ENCODE measurements around the gene DNM3. TPM values are rescaled to one million over a fixed set of nuclear protein-coding genes. Genes with fewer than 3 reads are reported as not detected.

Gene DNM3
- total RNA-seq, 4 donors from 2014 or later = 2.7 to 4.5 (median 4.0) TPM

- TF ChIP-seq CTCF (IDR thresholded peaks at IDR 0.05) (no peak), POLR2A (IDR thresholded peaks at IDR 0.05) (no peak)
- no peak for DNase-seq (ENCODE audit: low spot score in 2 of 2)
- 95 to 96% methylated on average over 2 of the region's 2 CpGs for WGBS, 2 donors
- intact Hi-C loops (cut with DNase I; ENCODE audit: low total_unique reads) = no loop called here
- H3K4me3 ChIP-seq (ENCODE audit: low read depth, poor library complexity, severe bottlenecking) = no peak overlapping the region
Measured at GRCh38 chr1:172230526-172230925, 389.2 kb downstream of the DNM3 start.

- 95 to 97% methylated on average over 5 of the region's 5 CpGs for WGBS, 2 donors
- DNase-seq (ENCODE audit: low spot score in 2 of 2) = no peak
- no peak overlapping the region for H3K4me3 ChIP-seq (ENCODE audit: low read depth, poor library complexity, severe bottlenecking)
- no peak for TF ChIP-seq POLR2A (IDR thresholded peaks at IDR 0.05)
- TF ChIP-seq CTCF (IDR thresholded peaks at IDR 0.05) = no peak
- intact Hi-C loops (cut with DNase I; ENCODE audit: low total_unique reads) = no loop called here
Measured at GRCh38 chr1:172236958-172237357, 395.7 kb downstream of the DNM3 start.

- WGBS, 2 donors = 42 to 55% methylated on average over 1 of the region's 1 CpG
- H3K4me3 ChIP-seq (ENCODE audit: low read depth, poor library complexity, severe bottlenecking) = no peak overlapping the region
- DNase-seq (ENCODE audit: low spot score in 2 of 2) = no peak
- TF ChIP-seq CTCF (IDR thresholded peaks at IDR 0.05) (no peak), POLR2A (IDR thresholded peaks at IDR 0.05) (no peak)
- intact Hi-C loops (cut with DNase I; ENCODE audit: low total_unique reads) = no loop called here
Measured at GRCh38 chr1:172238158-172238557, 396.9 kb downstream of the DNM3 start.

- DNase-seq (ENCODE audit: low spot score in 2 of 2) = no peak
- TF ChIP-seq CTCF (IDR thresholded peaks at IDR 0.05) (no peak), POLR2A (IDR thresholded peaks at IDR 0.05) (no peak)
- intact Hi-C loops (cut with DNase I; ENCODE audit: low total_unique reads) = no loop called here
- 96 to 97% methylated on average over 2 of the region's 2 CpGs for WGBS, 2 donors
- no peak overlapping the region for H3K4me3 ChIP-seq (ENCODE audit: low read depth, poor library complexity, severe bottlenecking)
Measured at GRCh38 chr1:172238965-172239364, 397.7 kb downstream of the DNM3 start.

GRCh38 chr1:172239901-172240300, 398.6 kb downstream of the DNM3 start:
- intact Hi-C loops (cut with DNase I; ENCODE audit: low total_unique reads) = no loop called here
- DNase-seq (ENCODE audit: low spot score in 2 of 2) = no peak
- WGBS, 2 donors = 72 to 84% methylated on average over 2 of the region's 2 CpGs
- TF ChIP-seq POLR2A (IDR thresholded peaks at IDR 0.05) (no peak), CTCF (IDR thresholded peaks at IDR 0.05) (no peak)
- no peak overlapping the region for H3K4me3 ChIP-seq (ENCODE audit: low read depth, poor library complexity, severe bottlenecking)

- 27 to 36% methylated on average over 1 of the region's 1 CpG for WGBS, 2 donors
- no peak for DNase-seq (ENCODE audit: low spot score in 2 of 2)
- TF ChIP-seq CTCF (IDR thresholded peaks at IDR 0.05) (no peak), POLR2A (IDR thresholded peaks at IDR 0.05) (no peak)
- H3K4me3 ChIP-seq (ENCODE audit: low read depth, poor library complexity, severe bottlenecking) = no peak overlapping the region
- intact Hi-C loops (cut with DNase I; ENCODE audit: low total_unique reads) = no loop called here
Measured at GRCh38 chr1:172241540-172241939, 400.2 kb downstream of the DNM3 start.

All from lower leg skin (tissue), 4 donors.